OCI-LY3 (cell line): Measurements from ENCODE around the gene RNF157.

Experiments used
- CTCF ChIP-seq: fragments of 200-600, 300-600 bp; sonication (generic); IDR thresholded peaks from 2 replicates; pipeline ENCODE4 v1.5.1; 2014; ENCODE audit warnings: antibody characterized with exemption, low read length, low read depth
- EZH2phosphoT487 ChIP-seq: fragments of 200-600 bp; shearing (Covaris generic); IDR thresholded peaks from 2 replicates; pipeline ENCODE4 v1.6.1; 2018; ENCODE audit warnings: antibody characterized with exemption, mixed run types, low read depth

GRCh38 chr17:76137001-76137350, 103.3 kb downstream of the RNF157 start:
- TF ChIP-seq CTCF (no peak), EZH2phosphoT487 (no peak)
